ENCODE results near the gene MAFG. TPM values are rescaled to one million over a fixed set of nuclear protein-coding genes. Genes with fewer than 3 reads are reported as not detected.
A peak's percentile ranks its signal among the peaks of the same experiment; 100 is the strongest.
"Not testable (repeated sequence)": the region's sequence is repeated elsewhere in the genome, so short reads cannot be mapped to it uniquely, and the experiment has no call there.

The MAFG gene
- total RNA-seq, 1 experiment from 2014 or later = 36.1 TPM

GRCh38 chr17:81920612-81921536, 6.7 kb downstream of the MAFG start:
- no peaks in the 10 kb centered on the region for H3K9me3 Mint-ChIP-seq (ENCODE audit: low read depth, unreplicated experiment)
- H3K27me3 Mint-ChIP-seq (ENCODE audit: unreplicated experiment) = no peaks in the 10 kb centered on the region
- H3K4me1 Mint-ChIP-seq (ENCODE audit: low read depth, unreplicated experiment) = peaks cover 53% of the 10 kb centered on the region
- CTCF ChIA-PET = no interaction called here
- no TSS peak for BruUV-seq (replicated peaks)
- DNase-seq = no peak
- intact Hi-C loops (cut with micrococcal nuclease; ENCODE audit: unreplicated experiment) = no loop called here
- H3K36me3 Mint-ChIP-seq (ENCODE audit: insufficient read depth, unreplicated experiment) = peaks cover 69% of the 10 kb centered on the region
- no peak overlapping the region for H3K4me3 Mint-ChIP-seq (ENCODE audit: low read depth, unreplicated experiment)
- H3K27ac Mint-ChIP-seq (ENCODE audit: unreplicated experiment) = no peak overlapping the region
- TF ChIP-seq CTCF (IDR thresholded peaks at IDR 0.05; ENCODE audit: unreplicated experiment) = no peak

- Mint-ChIP-seq H3K4me1 (ENCODE audit: low read depth, unreplicated experiment) (peaks cover 53% of the 10 kb centered on the region), H3K9me3 (ENCODE audit: low read depth, unreplicated experiment) (no peaks in the 10 kb centered on the region), H3K27ac (ENCODE audit: unreplicated experiment) (peak overlapping the region; percentile 77), H3K36me3 (ENCODE audit: insufficient read depth, unreplicated experiment) (peaks cover 83% of the 10 kb centered on the region), H3K4me3 (ENCODE audit: low read depth, unreplicated experiment) (peak overlapping the region; percentile 93), H3K27me3 (ENCODE audit: unreplicated experiment) (no peaks in the 10 kb centered on the region)
- intact Hi-C loops (cut with micrococcal nuclease; ENCODE audit: unreplicated experiment) = no loop called here
- TF ChIP-seq CTCF (IDR thresholded peaks at IDR 0.05; ENCODE audit: unreplicated experiment) = no peak
- no TSS peak for BruUV-seq (replicated peaks)
- CTCF ChIA-PET = no interaction called here
- peak; percentile 40 for DNase-seq
Observed at GRCh38 chr17:81918832-81919545, 8.5 kb downstream of the MAFG start.

- intact Hi-C loops (cut with micrococcal nuclease; ENCODE audit: unreplicated experiment); H3K9me3 Mint-ChIP-seq (ENCODE audit: low read depth, unreplicated experiment); H3K27me3 Mint-ChIP-seq (ENCODE audit: unreplicated experiment); CTCF ChIA-PET; BruUV-seq (replicated peaks); DNase-seq: not testable (repeated sequence)
- peaks cover 51% of the 10 kb centered on the region for H3K4me1 Mint-ChIP-seq (ENCODE audit: low read depth, unreplicated experiment)
- H3K4me3 Mint-ChIP-seq (ENCODE audit: low read depth, unreplicated experiment) = peak overlapping the region; percentile 93
- H3K36me3 Mint-ChIP-seq (ENCODE audit: insufficient read depth, unreplicated experiment) = peaks cover 88% of the 10 kb centered on the region
- H3K27ac Mint-ChIP-seq (ENCODE audit: unreplicated experiment) = peak overlapping the region; percentile 77
Observed at GRCh38 chr17:81918333-81918669, 9.2 kb downstream of the MAFG start.

GRCh38 chr17:81917565-81918332, 9.8 kb downstream of the MAFG start, which contains the start of gene SIRT7:
SIRT7 (minus strand) TSS chr17:81918176; CDS start chr17:81918131, 45 bp downstream.
- no peaks in the 10 kb centered on the region for H3K9me3 Mint-ChIP-seq (ENCODE audit: low read depth, unreplicated experiment)
- intact Hi-C loops (cut with micrococcal nuclease; ENCODE audit: unreplicated experiment) = no loop called here
- H3K27me3 Mint-ChIP-seq (ENCODE audit: unreplicated experiment) = no peaks in the 10 kb centered on the region
- TF ChIP-seq CTCF (IDR thresholded peaks at IDR 0.05; ENCODE audit: unreplicated experiment) = no peak
- peak; percentile 77 for DNase-seq
- peak within 1 kb of the TSS; percentile 77 for H3K27ac Mint-ChIP-seq (ENCODE audit: unreplicated experiment)
- no TSS peak for BruUV-seq (replicated peaks)
- CTCF ChIA-PET = interaction anchor here (0.9 to 1.5 kb wide), 4 partner anchors 9 to 106 kb away, joined by 3 to 4 read pairs (median 3); partner anchors contain the start of genes CENPX and LRRC45
- peaks cover 90% of the 10 kb centered on the region for H3K36me3 Mint-ChIP-seq (ENCODE audit: insufficient read depth, unreplicated experiment)
- H3K4me3 Mint-ChIP-seq (ENCODE audit: low read depth, unreplicated experiment) = peak within 1 kb of the TSS; percentile 93
- peaks cover 51% of the 10 kb centered on the region for H3K4me1 Mint-ChIP-seq (ENCODE audit: low read depth, unreplicated experiment)
